IgD-negative memory B cell (primary cell): ENCODE measurements around the gene MAJIN. TPM values are rescaled to one million over a fixed set of nuclear protein-coding genes. Genes with fewer than 3 reads are reported as not detected.

Experiments
- H3K27ac Mint-ChIP-seq, 3 donors: one replicate each; pipeline ENCODE4 v1.8.0; 2020 to 2022; ENCODE audit warnings: mild to moderate bottlenecking in 3 of 3, mixed read lengths in 3 of 3, moderate library complexity in 1 of 3
- H3K27me3 Mint-ChIP-seq: one replicate; pipeline ENCODE4 v1.8.0; 2021; ENCODE audit warnings: mixed read lengths
- H3K36me3 Mint-ChIP-seq: one replicate; pipeline ENCODE4 v1.8.0; 2020; ENCODE audit warnings: mild to moderate bottlenecking, mixed read lengths
- H3K4me1 Mint-ChIP-seq, 3 donors: one replicate each; pipeline ENCODE4 v1.8.0; 2020 to 2022; ENCODE audit warnings: mixed read lengths in 3 of 3, mild to moderate bottlenecking in 1 of 3
- H3K4me3 Mint-ChIP-seq, 4 donors: one replicate each; pipeline ENCODE4 v1.8.0; 2020 to 2022; ENCODE audit warnings: mild to moderate bottlenecking in 4 of 4, mixed read lengths in 4 of 4, moderate library complexity in 3 of 4
- H3K9me3 Mint-ChIP-seq, 3 donors: one replicate each; pipeline ENCODE4 v1.8.0; 2020 to 2021; ENCODE audit warnings: mixed read lengths in 3 of 3, mild to moderate bottlenecking in 1 of 3
- polyA plus RNA-seq: library from polyadenylated mRNA; unstranded; fragments of 300-500 nt; fragmentation: Illumina TruSeq; gene quantifications from one replicate; pipeline ENCODE4 v1.2.3, GENCODE V29; 2021

The MAJIN gene
- polyA plus RNA-seq, 1 donor from 2014 or later = 0.39 TPM

GRCh38 chr11:64891215-64891848 is 80.6 kb downstream of the MAJIN start:
- Mint-ChIP-seq H3K27ac (peak overlapping the region in 1 of 3 donors; percentile 24), H3K9me3 (no peaks in the 10 kb centered on the region), H3K4me1 (peaks cover 14 to 16% (median 14%) of the 10 kb centered on the region in 3 donors), H3K4me3 (no peak overlapping the region), H3K27me3 (no peaks in the 10 kb centered on the region), H3K36me3 (no peaks in the 10 kb centered on the region)

- no peaks in the 10 kb centered on the region for H3K36me3 Mint-ChIP-seq
- peaks cover 14 to 16% (median 16%) of the 10 kb centered on the region in 3 donors for H3K4me1 Mint-ChIP-seq
- no peaks in the 10 kb centered on the region for H3K27me3 Mint-ChIP-seq
- H3K4me3 Mint-ChIP-seq = no peak overlapping the region
- no peaks in the 10 kb centered on the region for H3K9me3 Mint-ChIP-seq
- no peak overlapping the region for H3K27ac Mint-ChIP-seq
Observed at GRCh38 chr11:64890522-64890939, 81.4 kb downstream of the MAJIN start.

DNA sequence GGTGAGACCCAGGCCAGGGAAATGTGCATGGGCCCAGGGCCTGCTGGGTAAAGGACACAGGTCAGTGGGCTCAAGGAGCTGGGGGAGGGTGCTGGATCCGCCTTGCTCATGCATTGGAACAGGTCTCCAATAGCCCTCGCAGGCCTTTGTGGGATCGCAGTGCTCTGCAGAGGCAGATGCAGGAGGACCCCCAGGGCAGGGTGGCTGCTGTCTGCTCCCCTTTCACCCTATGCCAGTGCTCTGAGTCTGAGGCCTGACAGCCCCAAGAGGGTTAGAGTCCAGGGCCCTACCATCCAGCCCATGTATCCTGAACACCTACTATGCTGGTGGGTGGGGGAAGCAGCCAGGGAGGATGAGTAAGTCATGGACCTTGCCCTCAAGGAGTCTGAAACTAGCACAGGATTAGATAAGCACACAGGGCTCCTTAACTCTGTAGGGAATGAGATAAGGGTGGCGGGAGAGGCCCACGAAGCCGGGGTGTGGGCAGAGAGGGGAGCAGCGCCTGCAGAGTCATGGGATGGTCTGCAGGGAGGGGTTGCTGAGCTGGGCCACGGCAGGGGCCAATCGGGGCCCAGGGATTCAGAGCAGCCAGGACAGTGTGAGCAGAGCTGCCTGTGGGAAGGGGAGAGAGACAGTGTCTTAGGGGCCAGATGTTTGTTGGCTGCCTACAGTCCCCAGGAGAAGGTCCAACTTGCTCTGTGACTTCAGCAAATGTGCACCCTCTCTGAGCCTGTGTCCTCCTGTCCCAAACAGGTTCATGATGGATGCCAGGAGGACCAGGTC is 83.0 kb downstream of the MAJIN start:
- H3K36me3 Mint-ChIP-seq = no peaks in the 10 kb centered on the region
- peak overlapping the region in 2 of 3 donors; percentile 16 to 53 for H3K27ac Mint-ChIP-seq
- peak overlapping the region in 2 of 4 donors; percentile 17 to 28 for H3K4me3 Mint-ChIP-seq

DNA sequence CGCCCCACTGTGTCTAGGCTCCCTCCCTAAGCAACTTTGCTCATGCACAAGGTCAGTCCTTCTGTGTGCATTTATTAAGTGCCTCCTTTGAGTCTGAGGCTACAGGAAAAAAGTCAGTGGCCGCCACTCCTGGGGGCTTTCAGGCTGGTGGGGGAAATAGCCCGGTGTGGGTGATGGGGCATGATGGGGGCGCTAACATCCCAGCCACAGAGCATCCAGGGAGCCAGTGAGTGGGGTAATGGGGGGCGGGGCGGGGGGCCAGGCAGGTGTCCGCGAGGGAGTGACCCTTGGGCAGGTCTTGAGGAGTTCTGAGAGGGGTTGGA is 83.5 kb downstream of the MAJIN start:
- Mint-ChIP-seq H3K4me1 (peaks cover 14 to 23% (median 15%) of the 10 kb centered on the region in 3 donors), H3K9me3 (no peaks in the 10 kb centered on the region), H3K27ac (peak overlapping the region; percentile 16 to 91 (median 74)), H3K36me3 (no peaks in the 10 kb centered on the region), H3K27me3 (no peaks in the 10 kb centered on the region), H3K4me3 (peak overlapping the region; percentile 66 to 97 (median 86))

More for the DNA sequence above, 83.0 kb downstream of the MAJIN start:
- no peaks in the 10 kb centered on the region for H3K9me3 Mint-ChIP-seq
- H3K27me3 Mint-ChIP-seq = no peaks in the 10 kb centered on the region
- peaks cover 14 to 22% (median 15%) of the 10 kb centered on the region in 3 donors for H3K4me1 Mint-ChIP-seq

Other genes with a start within 250 kb of the MAJIN start
- not detected for gene NRXN2, start 248.9 kb downstream of the MAJIN start, polyA plus RNA-seq
- 350 TPM for gene RASGRP2, start 228.0 kb downstream of the MAJIN start, polyA plus RNA-seq
- 2.0 TPM for gene PYGM, start 212.1 kb downstream of the MAJIN start, polyA plus RNA-seq
- 170 TPM for gene SF1, start 193.6 kb downstream of the MAJIN start, polyA plus RNA-seq
- 68.1 TPM for gene MAP4K2, start 168.9 kb downstream of the MAJIN start, polyA plus RNA-seq
- 36.4 TPM for gene MEN1, start 161.6 kb downstream of the MAJIN start, polyA plus RNA-seq
- gene CDC42BPG, start 127.5 kb downstream of the MAJIN start, polyA plus RNA-seq = 0.15 TPM
- gene EHD1, start 93.5 kb downstream of the MAJIN start, polyA plus RNA-seq = 210 TPM
- gene ATG2A, start 54.9 kb downstream of the MAJIN start, polyA plus RNA-seq = 3.9 TPM
- gene PPP2R5B, start 47.4 kb downstream of the MAJIN start, polyA plus RNA-seq = 11.4 TPM
- not detected for gene GPHA2, start 36.2 kb downstream of the MAJIN start, polyA plus RNA-seq
- 0.29 TPM for gene BATF2, start 24.9 kb upstream of the MAJIN start, polyA plus RNA-seq
- 100 TPM for gene ARL2, start 42.1 kb upstream of the MAJIN start, polyA plus RNA-seq
- 24.4 TPM for gene SNX15, start 55.3 kb upstream of the MAJIN start, polyA plus RNA-seq
- gene SAC3D1, start 69.1 kb upstream of the MAJIN start, polyA plus RNA-seq = 7.2 TPM
- 21.5 TPM for gene NAALADL1, start 86.4 kb upstream of the MAJIN start, polyA plus RNA-seq
- gene CDCA5, start 111.9 kb upstream of the MAJIN start, polyA plus RNA-seq = 2.0 TPM
- 36.4 TPM for gene ZFPL1, start 112.1 kb upstream of the MAJIN start, polyA plus RNA-seq
- 88.2 TPM for gene VPS51, start 124.1 kb upstream of the MAJIN start, polyA plus RNA-seq
- 18.2 TPM for gene TM7SF2, start 139.8 kb upstream of the MAJIN start, polyA plus RNA-seq
- gene ZNHIT2, start 145.6 kb upstream of the MAJIN start, polyA plus RNA-seq = 20.2 TPM
- 1,422 TPM for gene FAU, start 150.0 kb upstream of the MAJIN start, polyA plus RNA-seq
- gene MRPL49, start 150.2 kb upstream of the MAJIN start, polyA plus RNA-seq = 95.5 TPM
- gene SYVN1, start 162.4 kb upstream of the MAJIN start, polyA plus RNA-seq = 61.2 TPM
- not detected for gene SPDYC, start 198.1 kb upstream of the MAJIN start, polyA plus RNA-seq
- gene CAPN1, start 209.8 kb upstream of the MAJIN start, polyA plus RNA-seq = 113 TPM